A549 (cell line): ENCODE measurements around the gene LY6G6C.

ENCODE experiments used
- BCL3 ChIP-seq: fragments of >200 bp; sonication (Bioruptor Twin); formaldehyde crosslinking; IDR thresholded peaks from 3 replicates; pipeline ENCODE4 v1.6.1; 2016
- BHLHE40 ChIP-seq: IDR thresholded peaks from 2 replicates; pipeline ENCODE4 v1.6.1; 2012; ENCODE audit warnings: low read depth, low read length, inconsistent platforms
- CBX8 ChIP-seq: fragments of 200-600 bp; sonication (generic); IDR thresholded peaks from 2 replicates; pipeline ENCODE4 v1.6.1; 2016
- CTCF ChIP-seq: fragments of >200 bp; sonication (Bioruptor Twin); formaldehyde crosslinking; IDR thresholded peaks from 3 replicates; pipeline ENCODE4 v1.5.1; 2016
- KDM5A ChIP-seq: fragments of 200-600 bp; sonication (generic); IDR thresholded peaks from 2 replicates; pipeline ENCODE4 v1.6.1; 2016; ENCODE audit warnings: antibody characterized with exemption, mild to moderate bottlenecking
- POLR2A ChIP-seq: IDR thresholded peaks from 2 replicates; pipeline ENCODE4 v1.6.1; 2012; ENCODE audit warnings: mild to moderate bottlenecking, low read length

- no peak for TF ChIP-seq POLR2A
- TF ChIP-seq CTCF = no peak
- no peak for TF ChIP-seq BCL3
- TF ChIP-seq KDM5A = no peak
- no peak for TF ChIP-seq BHLHE40
- no peak for TF ChIP-seq CBX8
Measured at GRCh38 chr6:31727717-31728671, 6.4 kb upstream of the LY6G6C start.
